Pancreas (tissue), 10 donors: ENCODE measurements around the gene ZNF322. TPM values are rescaled to one million over a fixed set of nuclear protein-coding genes. Genes with fewer than 3 reads are reported as not detected.

Experiments used
- ATAC-seq, 4 donors: fragments of 200-7000 bp; cut with Tn5 transposase; one replicate each; pipeline versions ENCODE4 v1.8.0 to v1.9.1; 2020; ENCODE audit warnings: mild to moderate bottlenecking in 4 of 4, moderate library complexity in 4 of 4
- DNase-seq, 6 donors: peaks; one replicate each; pipeline ENCODE4 v3.0.0-alpha.2; 2020
- FAIRE-seq: peaks from 2 replicates; lab custom pipeline; 2012; peaks lifted over from hg19 to GRCh38; lab: Jason Lieb, UNC
- H3K27ac ChIP-seq, 4 donors: fragments of 200-600 bp; sonication (generic); 1 replicate in 3 of 4; 2 replicates in 1 of 4; pipeline versions ENCODE4 v1.5.0 to v1.8.0; 2020
- H3K27me3 ChIP-seq, 4 donors: fragments of 200-600 bp; one replicate each; pipeline ENCODE4 v1.8.0; 2021
- H3K36me3 ChIP-seq, 3 donors: fragments of 200-600 bp; sonication (generic) in 1 of 3; one replicate each; pipeline versions ENCODE4 v1.5.0 to v1.8.0; 2020 to 2021
- H3K4me1 ChIP-seq, 3 donors: fragments of 200-600 bp; one replicate each; pipeline ENCODE4 v1.8.0; 2021
- H3K4me3 ChIP-seq, 4 donors: fragments of 200-600 bp; sonication (generic) in 2 of 4; one replicate each; pipeline versions ENCODE4 v1.5.0 to v1.8.0; 2020 to 2021
- H3K9me3 ChIP-seq, 4 donors: fragments of 200-600 bp; one replicate each; pipeline ENCODE4 v1.8.0; 2021
- CTCF ChIP-seq, 4 donors: fragments of 200-600 bp; sonication (generic) in 3 of 4; IDR thresholded peaks; one replicate each; pipeline versions ENCODE4 v1.5.0 to v1.8.0; 2021; ENCODE audit warnings: antibody characterized with exemption in 4 of 4
- WGBS, 2 donors: extraction: QIAGEN DNeasy Blood & Tissue Kit; methylation state at CpG; one replicate each; pipeline ENCODE4 v1.1.7; 2013; 5-methylcytosine and 5-hydroxymethylcytosine counted together
- intact Hi-C, 3 donors: fragments of 100-400 bp; cut with DNase I; formaldehyde crosslinking; loops; one replicate each; pipeline versions ENCODE4 v1.11.1 to v1.14.2; 2022
- polyA plus RNA-seq, 2 donors: library from polyadenylated mRNA; stranded (reverse); fragments of 200-250 nt; gene quantifications; one replicate each; pipeline ENCODE4 v1.2.3, GENCODE V29; 2013
- total RNA-seq, 6 donors: library from RNA; stranded (reverse); fragmentation: NEBNext Ultra II Directional in 4 of 6; extraction: Animal tissue kit (Norgen Biotek cat#: 25700) in 4 of 6; gene quantifications; one replicate each; pipeline versions ENCODE4 v1.2.1 to v1.2.4, GENCODE V29; 2021 to 2023
- donor health status: healthy with polysubstance abuse.
- donor health status: DM: no; HTN: no; CAD: no; lungs with moderate emphysema.
- donor health status: DM: no; HTN: no; CAD: no.
- donor health status: control.
- donor health status: control.
- donor health status: Bipolar disorder and iron deficiency.
- donor health status: DM: yes; HTN: yes; CAD: no.
- donor health status: DM: no; HTN: no; CAD: no.
- donor health status: DM: no; HTN: no; CAD: no.
- donor health status: DM: yes; HTN: yes; CAD: no.

ZNF322 gene
- total and polyA plus RNA-seq, 8 donors, result 3.7 to 17.0 (median 6.8) TPM

- Histone ChIP-seq H3K27ac (no peak overlapping the region), H3K27me3 (no peaks in the 10 kb centered on the region), H3K36me3 (no peaks in the 10 kb centered on the region), H3K9me3 (no peaks in the 10 kb centered on the region), H3K4me1 (no peaks in the 10 kb centered on the region), H3K4me3 (no peak overlapping the region)
- whole genome bisulfite sequencing, 2 donors, result 49 to 95% methylated on average over 1 of the region's 1 CpG
- intact Hi-C loops, result no loop called here
- FAIRE-seq, result no peak
- ATAC-seq, result no peak
- TF ChIP-seq CTCF (IDR thresholded peaks at IDR 0.05), result no peak
- no peak for DNase-seq
Observed at GRCh38 chr6:26623339-26623859, 36.1 kb downstream of the ZNF322 start.

GRCh38 chr6:26613689-26614683 is 45.6 kb downstream of the ZNF322 start:
- DNase-seq (peak in 2 of 6 donors; percentile 57 to 64), FAIRE-seq (no peak), ATAC-seq (peak in 3 of 4 donors; percentile 32 to 70 (median 41))
- intact Hi-C loops, result loop anchor here in 1 of 3 donors (5.0 kb wide), 1 partner anchor 468 kb away; no protein-coding TSS in a partner anchor
- TF ChIP-seq CTCF (IDR thresholded peaks at IDR 0.05), result no peak
- H3K27ac ChIP-seq, result no peak overlapping the region
- H3K4me1 ChIP-seq, result no peaks in the 10 kb centered on the region
- peak overlapping the region in 1 of 4 donors; percentile 39 for H3K4me3 ChIP-seq
- WGBS, 2 donors, result 5 to 8% methylated on average over 63 to 68 of the region's 68 CpGs
- no peaks in the 10 kb centered on the region for H3K9me3 ChIP-seq
- H3K27me3 ChIP-seq, result peaks cover 0 to 11% (median 2%) of the 10 kb centered on the region in 4 donors
- no peaks in the 10 kb centered on the region for H3K36me3 ChIP-seq

GRCh38 chr6:26613201-26613600 is 46.3 kb downstream of the ZNF322 start:
- Histone ChIP-seq H3K36me3 (no peaks in the 10 kb centered on the region), H3K4me3 (no peak overlapping the region), H3K27ac (no peak overlapping the region), H3K9me3 (no peaks in the 10 kb centered on the region), H3K27me3 (peaks cover 0 to 11% (median 2%) of the 10 kb centered on the region in 4 donors), H3K4me1 (no peaks in the 10 kb centered on the region)
- FAIRE-seq (no peak), ATAC-seq (no peak), DNase-seq (peak in 1 of 6 donors; percentile 54)
- no peak for TF ChIP-seq CTCF (IDR thresholded peaks at IDR 0.05)
- intact Hi-C loops, result loop anchor here in 1 of 3 donors (5.0 kb wide), 1 partner anchor 469 kb away; no protein-coding TSS in a partner anchor
- 40 to 47% methylated on average over 19 of the region's 19 CpGs for WGBS, 2 donors

- ATAC-seq (no peak), DNase-seq (no peak), FAIRE-seq (no peak)
- no peaks in the 10 kb centered on the region for H3K4me1 ChIP-seq
- no peaks in the 10 kb centered on the region for H3K36me3 ChIP-seq
- no peak for TF ChIP-seq CTCF (IDR thresholded peaks at IDR 0.05)
- peaks cover 0 to 11% (median 2%) of the 10 kb centered on the region in 4 donors for H3K27me3 ChIP-seq
- no peak overlapping the region for H3K4me3 ChIP-seq
- H3K27ac ChIP-seq, result no peak overlapping the region
- intact Hi-C loops, result loop anchor here in 1 of 3 donors (5.0 kb wide), 1 partner anchor 471 kb away; no protein-coding TSS in a partner anchor
- WGBS, 2 donors, result 38 to 41% methylated on average over 1 of the region's 1 CpG
- H3K9me3 ChIP-seq, result no peaks in the 10 kb centered on the region
Observed at GRCh38 chr6:26611599-26611998, 47.9 kb downstream of the ZNF322 start.
